Bronchial epithelial cell (primary cell): ENCODE measurements around the gene SPNS1. TPM values are rescaled to one million over a fixed set of nuclear protein-coding genes. Genes with fewer than 3 reads are reported as not detected.

Source experiments
- DNase-seq: peaks from one replicate; pipeline ENCODE4 v3.0.0-alpha.2; 2010; ENCODE audit warnings: low read depth
- FAIRE-seq: peaks from 2 replicates; lab custom pipeline; 2011; peaks lifted over from hg19 to GRCh38; lab: Jason Lieb, UNC
- H3K27me3 ChIP-seq: 2 replicates; pipeline ENCODE4 v1.5.1; 2011; ENCODE audit warnings: low read length; ENCODE audit not compliant: control insufficient read depth, insufficient read depth
- H3K36me3 ChIP-seq: 2 replicates; pipeline ENCODE4 v1.5.1; 2011; ENCODE audit warnings: low read length; ENCODE audit not compliant: control insufficient read depth, insufficient read depth
- H3K4me3 ChIP-seq: 2 replicates; pipeline ENCODE4 v1.5.1; 2011; ENCODE audit warnings: mild to moderate bottlenecking, low read depth, low read length, control low read depth
- total RNA-seq: library from RNA; depleted of rRNA; stranded (reverse); fragments of >200 nt; gene quantifications from 2 replicates; pipeline ENCODE4 v1.2.1, GENCODE V29; 2014
- TF ChIP-seq, protein P1 (sequence below): IDR thresholded peaks from 2 replicates; pipeline ENCODE4 v1.5.1; 2011; ENCODE audit warnings: mild to moderate bottlenecking, moderate library complexity, low read length, control low read depth, inconsistent platforms; ENCODE audit not compliant: insufficient read depth, severe bottlenecking

Gene SPNS1
- total RNA-seq, 1 donor from 2014 or later = 20.8 TPM

DNA sequence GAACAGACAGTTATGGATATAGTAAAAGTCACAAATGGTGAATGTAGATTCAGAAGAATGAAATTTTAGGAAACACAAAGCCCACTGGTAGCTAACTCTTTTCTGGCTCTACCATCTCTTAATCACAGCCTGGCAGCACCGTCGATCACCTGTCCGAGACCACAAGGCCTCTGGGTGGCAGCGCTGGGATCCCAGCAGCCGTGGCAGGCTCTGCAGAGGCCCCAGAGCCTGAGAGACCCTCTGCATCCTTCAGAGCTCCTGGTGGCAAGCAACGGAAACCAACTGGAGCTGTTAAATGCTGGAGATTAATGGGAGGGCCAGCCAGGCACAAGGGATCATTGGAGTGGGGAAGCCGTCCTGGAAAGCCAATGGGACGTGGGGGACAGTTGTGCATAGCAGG, 36.5 kb downstream of the SPNS1 start:
- H3K4me3 ChIP-seq = no peak overlapping the region
- DNase-seq (no peak), FAIRE-seq (no peak)
- H3K27me3 ChIP-seq = no peaks in the 10 kb centered on the region
- TF ChIP-seq, protein P1, sequence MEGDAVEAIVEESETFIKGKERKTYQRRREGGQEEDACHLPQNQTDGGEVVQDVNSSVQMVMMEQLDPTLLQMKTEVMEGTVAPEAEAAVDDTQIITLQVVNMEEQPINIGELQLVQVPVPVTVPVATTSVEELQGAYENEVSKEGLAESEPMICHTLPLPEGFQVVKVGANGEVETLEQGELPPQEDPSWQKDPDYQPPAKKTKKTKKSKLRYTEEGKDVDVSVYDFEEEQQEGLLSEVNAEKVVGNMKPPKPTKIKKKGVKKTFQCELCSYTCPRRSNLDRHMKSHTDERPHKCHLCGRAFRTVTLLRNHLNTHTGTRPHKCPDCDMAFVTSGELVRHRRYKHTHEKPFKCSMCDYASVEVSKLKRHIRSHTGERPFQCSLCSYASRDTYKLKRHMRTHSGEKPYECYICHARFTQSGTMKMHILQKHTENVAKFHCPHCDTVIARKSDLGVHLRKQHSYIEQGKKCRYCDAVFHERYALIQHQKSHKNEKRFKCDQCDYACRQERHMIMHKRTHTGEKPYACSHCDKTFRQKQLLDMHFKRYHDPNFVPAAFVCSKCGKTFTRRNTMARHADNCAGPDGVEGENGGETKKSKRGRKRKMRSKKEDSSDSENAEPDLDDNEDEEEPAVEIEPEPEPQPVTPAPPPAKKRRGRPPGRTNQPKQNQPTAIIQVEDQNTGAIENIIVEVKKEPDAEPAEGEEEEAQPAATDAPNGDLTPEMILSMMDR = no peak
- no peaks in the 10 kb centered on the region for H3K36me3 ChIP-seq

GRCh38 chr16:29011851-29012250, 37.3 kb downstream of the SPNS1 start:
- TF ChIP-seq, protein P1 = no peak
- no peak for FAIRE-seq
- DNase-seq = no peak
- Histone ChIP-seq H3K4me3 (no peak overlapping the region), H3K27me3 (no peaks in the 10 kb centered on the region), H3K36me3 (no peaks in the 10 kb centered on the region)

DNA sequence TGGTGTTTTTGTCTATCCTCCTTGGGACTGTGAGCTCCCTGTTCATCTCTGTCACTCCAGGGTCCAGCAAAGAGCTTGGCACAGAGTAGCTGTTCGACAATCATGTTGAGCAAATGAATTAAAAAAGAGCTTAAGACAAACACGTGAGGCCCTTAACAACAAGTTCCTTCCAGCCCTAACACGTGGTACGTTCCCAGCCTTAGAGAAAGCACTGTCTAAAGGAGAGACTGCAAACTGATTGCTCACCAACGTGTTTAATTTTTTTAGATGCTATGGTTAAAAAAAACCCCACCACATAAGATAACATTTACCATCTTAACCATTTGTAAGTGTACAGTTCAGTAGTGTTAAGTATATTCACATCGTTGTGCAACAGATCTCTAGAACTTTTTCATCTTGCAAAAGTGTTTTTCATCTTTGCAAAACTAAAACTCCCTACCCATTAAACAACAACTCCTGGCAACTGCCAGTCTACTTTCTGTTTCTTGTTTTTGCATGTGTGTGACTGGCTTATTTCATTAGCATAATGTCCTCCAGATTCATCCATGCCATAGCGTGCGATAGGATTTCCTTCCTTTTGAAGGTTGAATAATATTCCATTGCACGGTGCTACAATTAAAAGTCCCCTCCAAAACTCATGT, 38.5 kb downstream of the SPNS1 start:
- H3K4me3 ChIP-seq = no peak overlapping the region
- no peaks in the 10 kb centered on the region for H3K27me3 ChIP-seq
- TF ChIP-seq, protein P1 = no peak
- peak; percentile 12 for DNase-seq
- no peak for FAIRE-seq
- no peaks in the 10 kb centered on the region for H3K36me3 ChIP-seq

DNA sequence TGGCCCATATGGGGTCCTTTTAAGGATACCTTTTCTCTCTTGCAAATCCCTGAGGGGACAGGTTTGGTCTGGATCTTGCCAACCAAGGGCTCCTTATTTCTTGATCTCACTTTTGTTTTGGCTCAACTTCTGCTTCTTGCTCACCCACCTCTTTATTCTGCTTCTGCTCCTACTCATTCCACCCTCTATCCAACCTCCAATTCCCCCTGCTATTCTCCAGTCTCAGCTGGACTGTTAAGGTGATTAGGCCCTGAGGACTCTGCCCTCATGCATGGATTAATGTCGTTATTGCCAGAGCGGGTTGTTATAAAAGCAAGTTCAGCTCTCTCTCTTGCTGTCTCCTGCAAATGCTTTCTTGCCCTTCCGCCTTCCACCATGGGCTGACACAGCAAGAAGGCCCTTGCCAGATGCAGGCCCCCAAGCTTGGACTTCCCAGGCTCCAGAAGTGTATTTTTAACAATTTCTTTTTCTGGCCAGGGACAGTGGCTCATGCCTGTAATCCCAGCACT, 40.0 kb downstream of the SPNS1 start:
- FAIRE-seq (no peak), DNase-seq (no peak)
- TF ChIP-seq, protein P1 = no peak
- Histone ChIP-seq H3K36me3 (no peaks in the 10 kb centered on the region), H3K27me3 (no peaks in the 10 kb centered on the region), H3K4me3 (no peak overlapping the region)

GRCh38 chr16:29022196-29022595, 47.6 kb downstream of the SPNS1 start:
- DNase-seq (no peak), FAIRE-seq (no peak)
- no peaks in the 10 kb centered on the region for H3K27me3 ChIP-seq
- no peaks in the 10 kb centered on the region for H3K36me3 ChIP-seq
- TF ChIP-seq, protein P1 = no peak
- no peak overlapping the region for H3K4me3 ChIP-seq
